B cell (primary cell): ENCODE data around the gene ST6GALNAC3. TPM values are rescaled to one million over a fixed set of nuclear protein-coding genes. Genes with fewer than 3 reads are reported as not detected.

Experiments
- ATAC-seq: fragments of 200-7000 bp; cut with Tn5 transposase; one replicate; pipeline ENCODE4 v1.10.0; 2021; ENCODE audit warnings: low read depth, mild to moderate bottlenecking, moderate number of reproducible peaks, moderate library complexity
- CTCF ChIA-PET: fragments of 350-600 bp; sonication (Branson Sonifier 250); formaldehyde crosslinking; loops from one replicate; lab custom pipeline; 2021; ENCODE audit warnings: antibody characterized with exemption, inconsistent platforms; lab: Charles Lee
- POLR2A ChIA-PET: fragments of 350-600 bp; sonication (Branson Sonifier 250); formaldehyde crosslinking; loops from one replicate; lab custom pipeline; 2021; ENCODE audit warnings: antibody characterized with exemption; lab: Charles Lee
- DNase-seq: peaks from one replicate; pipeline ENCODE4 v3.0.0; 2013
- H2AFZ ChIP-seq: 2 replicates; pipeline ENCODE4 v1.6.1; 2012; ENCODE audit warnings: mild to moderate bottlenecking, low read depth, low read length; ENCODE audit not compliant: insufficient read depth, poor library complexity, severe bottlenecking
- H3K27ac ChIP-seq, 2 donors: 1 replicate in 1 of 2; 2 replicates in 1 of 2; pipeline ENCODE4 v1.5.1; 2012 to 2013; ENCODE audit warnings: low read length in 2 of 2, mild to moderate bottlenecking in 2 of 2, moderate library complexity in 1 of 2
- H3K27me3 ChIP-seq, 4 experiments: fragments of 200-600 bp in 1 of 4; sonication (generic) in 1 of 4; replicated peaks in 1 of 4; 1 replicate in 2 of 4; 2 replicates in 2 of 4; pipeline versions ENCODE4 v1.6.1 to v1.7.0; 2013 to 2016; ENCODE audit warnings: low read length in 3 of 4, mild to moderate bottlenecking in 2 of 4, mixed read lengths in 1 of 4, moderate library complexity in 1 of 4; ENCODE audit not compliant: insufficient read depth in 4 of 4, control insufficient read depth in 3 of 4; ENCODE audit errors: control extremely low read depth in 1 of 4
- H3K36me3 ChIP-seq, 2 experiments: replicated peaks in 1 of 2; 1 replicate in 1 of 2; 2 replicates in 1 of 2; pipeline versions ENCODE4 v1.6.1 to v1.7.1; 2013; ENCODE audit warnings: low read length in 1 of 2; ENCODE audit not compliant: insufficient read depth in 2 of 2, control insufficient read depth in 1 of 2; ENCODE audit errors: control extremely low read depth in 1 of 2, extremely low read depth in 1 of 2
- H3K4me1 ChIP-seq, 2 donors: fragments of 200-600 bp in 1 of 2; sonication (generic) in 1 of 2; 1 replicate in 1 of 2; 2 replicates in 1 of 2; pipeline versions ENCODE4 v1.5.1 to v1.6.1; 2013 to 2017; ENCODE audit warnings: low read length in 2 of 2; ENCODE audit not compliant: control insufficient read depth in 2 of 2, insufficient read depth in 2 of 2
- H3K4me2 ChIP-seq: replicated peaks from 2 replicates; pipeline ENCODE3; 2012; ENCODE audit warnings: mild to moderate bottlenecking, low read depth, low read length; ENCODE audit not compliant: poor library complexity, severe bottlenecking
- H3K4me3 ChIP-seq, 5 experiments: fragments of 200-600 bp in 1 of 5; sonication (generic) in 1 of 5; 1 replicate in 3 of 5; 2 replicates in 2 of 5; pipeline versions ENCODE4 v1.5.1 to v1.7.0; 2011 to 2016; ENCODE audit warnings: low read length in 4 of 5, mild to moderate bottlenecking in 4 of 5, low read depth in 2 of 5, control low read depth in 1 of 5, moderate library complexity in 1 of 5; ENCODE audit not compliant: insufficient read depth in 1 of 5; ENCODE audit errors: control extremely low read depth in 1 of 5, extremely low read depth in 1 of 5
- H3K79me2 ChIP-seq: fragments of 200-600 bp; sonication (generic); one replicate; pipeline ENCODE4 v1.6.0; 2016; ENCODE audit warnings: low read length; ENCODE audit not compliant: control insufficient read depth, insufficient read depth
- H3K9ac ChIP-seq: fragments of 200-600 bp; sonication (generic); 2 replicates; pipeline ENCODE4 v1.6.1; 2017; ENCODE audit warnings: mild to moderate bottlenecking, low read length, moderate library complexity
- H3K9me3 ChIP-seq, 3 donors: one replicate each; pipeline versions ENCODE4 v1.6.1 to v1.7.1; 2013; ENCODE audit warnings: low read length in 2 of 3; ENCODE audit not compliant: control insufficient read depth in 2 of 3, insufficient read depth in 1 of 3; ENCODE audit errors: control extremely low read depth in 1 of 3
- H4K20me1 ChIP-seq: 2 replicates; pipeline ENCODE4 v1.6.0; 2012; ENCODE audit warnings: mild to moderate bottlenecking, low read length; ENCODE audit not compliant: insufficient read depth, control insufficient read depth, poor library complexity, severe bottlenecking
- H3K27ac Mint-ChIP-seq: one replicate; pipeline ENCODE4 v1.8.0; 2021; ENCODE audit warnings: mixed read lengths
- H3K27me3 Mint-ChIP-seq: one replicate; pipeline ENCODE4 v1.8.0; 2021; ENCODE audit warnings: mixed read lengths
- H3K4me1 Mint-ChIP-seq: one replicate; pipeline ENCODE4 v1.8.0; 2021; ENCODE audit warnings: mixed read lengths
- H3K4me3 Mint-ChIP-seq: one replicate; pipeline ENCODE4 v1.8.0; 2021; ENCODE audit warnings: mixed read lengths
- H3K9me3 Mint-ChIP-seq: one replicate; pipeline ENCODE4 v1.8.0; 2022; ENCODE audit warnings: mixed read lengths; ENCODE audit not compliant: insufficient read depth
- EZH2 ChIP-seq: IDR thresholded peaks from 2 replicates; pipeline ENCODE4 v1.6.1; 2012; ENCODE audit warnings: borderline replicate concordance, low read depth, mild to moderate bottlenecking, moderate library complexity, low read length; ENCODE audit not compliant: insufficient read depth, poor library complexity, severe bottlenecking
- WGBS: methylation state at CpG from one replicate; pipeline ENCODE4 v1.1.5; 2013; ENCODE audit warnings: missing lambda C conversion rate; ENCODE audit not compliant: insufficient coverage; 5-methylcytosine and 5-hydroxymethylcytosine counted together
- intact Hi-C: fragments of 100-400 bp; cut with micrococcal nuclease; formaldehyde crosslinking; loops from one replicate; pipeline ENCODE4 v1.10.0; 2022
- polyA plus RNA-seq: library from polyadenylated mRNA; depleted of rRNA; stranded (reverse); fragments of >200 nt; gene quantifications from 2 replicates; pipeline ENCODE4 v1.2.3, GENCODE V29; 2012
- total RNA-seq, 2 donors: library from RNA; stranded (reverse); fragments of 120-200 nt in 1 of 2; gene quantifications; 1 replicate in 1 of 2; 2 replicates in 1 of 2; pipeline versions ENCODE4 v1.2.3 to v1.2.4, GENCODE V29; 2013 to 2022
- TF ChIP-seq, protein P1 (sequence below): fragments of 200-600 bp; IDR thresholded peaks from one replicate; pipeline ENCODE4 v1.8.0; 2022; ENCODE audit warnings: antibody characterized with exemption, mild to moderate bottlenecking

ST6GALNAC3 gene
- total and polyA plus RNA-seq, 2 donors (not counting 1 experiment from before 2014, with no cell fraction given): 3.0 to 17.3 TPM

DNA sequence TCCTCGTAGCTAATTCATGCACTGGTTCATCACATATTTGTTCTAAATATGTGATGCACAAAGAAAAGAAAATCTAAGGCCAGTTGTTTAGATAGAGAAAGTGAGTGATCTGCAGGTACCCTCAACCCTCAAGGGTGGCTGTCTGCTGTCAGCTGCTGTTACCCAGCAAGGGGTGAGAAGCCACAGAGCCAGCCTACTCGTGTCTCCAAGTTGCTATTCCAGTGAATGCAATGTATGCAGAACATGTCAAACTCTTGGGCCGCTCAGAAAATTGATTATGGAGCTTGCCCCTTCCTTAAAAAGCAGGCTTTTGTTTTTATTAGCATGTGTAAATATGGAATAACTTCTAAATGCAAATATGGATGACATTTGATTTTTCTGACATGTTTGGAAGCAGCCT, 456.4 kb downstream of the ST6GALNAC3 start:
- H3K27me3 Mint-ChIP-seq: no peaks in the 10 kb centered on the region
- Histone ChIP-seq H2AFZ (no peak overlapping the region), H3K27me3 (no peaks in the 10 kb centered on the region), H3K4me3 (no peak overlapping the region), H3K79me2 (no peaks in the 10 kb centered on the region), H3K4me1 (no peaks in the 10 kb centered on the region), H3K36me3 (no peaks in the 10 kb centered on the region), H3K9me3 (no peaks in the 10 kb centered on the region), H3K27ac (no peak overlapping the region), H3K9ac (no peak overlapping the region), H4K20me1 (no peaks in the 10 kb centered on the region), H3K4me2 (no peak overlapping the region)
- POLR2A ChIA-PET: no interaction called here
- ATAC-seq: no peak
- intact Hi-C loops: no loop called here
- no peak for DNase-seq
- TF ChIP-seq, protein P1, sequence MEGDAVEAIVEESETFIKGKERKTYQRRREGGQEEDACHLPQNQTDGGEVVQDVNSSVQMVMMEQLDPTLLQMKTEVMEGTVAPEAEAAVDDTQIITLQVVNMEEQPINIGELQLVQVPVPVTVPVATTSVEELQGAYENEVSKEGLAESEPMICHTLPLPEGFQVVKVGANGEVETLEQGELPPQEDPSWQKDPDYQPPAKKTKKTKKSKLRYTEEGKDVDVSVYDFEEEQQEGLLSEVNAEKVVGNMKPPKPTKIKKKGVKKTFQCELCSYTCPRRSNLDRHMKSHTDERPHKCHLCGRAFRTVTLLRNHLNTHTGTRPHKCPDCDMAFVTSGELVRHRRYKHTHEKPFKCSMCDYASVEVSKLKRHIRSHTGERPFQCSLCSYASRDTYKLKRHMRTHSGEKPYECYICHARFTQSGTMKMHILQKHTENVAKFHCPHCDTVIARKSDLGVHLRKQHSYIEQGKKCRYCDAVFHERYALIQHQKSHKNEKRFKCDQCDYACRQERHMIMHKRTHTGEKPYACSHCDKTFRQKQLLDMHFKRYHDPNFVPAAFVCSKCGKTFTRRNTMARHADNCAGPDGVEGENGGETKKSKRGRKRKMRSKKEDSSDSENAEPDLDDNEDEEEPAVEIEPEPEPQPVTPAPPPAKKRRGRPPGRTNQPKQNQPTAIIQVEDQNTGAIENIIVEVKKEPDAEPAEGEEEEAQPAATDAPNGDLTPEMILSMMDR: no peak
- TF ChIP-seq EZH2: no peak
- H3K4me3 Mint-ChIP-seq: no peak overlapping the region
- CTCF ChIA-PET: no interaction called here
- 78% methylated on average over 1 of the region's 3 CpGs for WGBS
- H3K4me1 Mint-ChIP-seq: no peaks in the 10 kb centered on the region
- H3K9me3 Mint-ChIP-seq: no peaks in the 10 kb centered on the region
- no peak overlapping the region for H3K27ac Mint-ChIP-seq

DNA sequence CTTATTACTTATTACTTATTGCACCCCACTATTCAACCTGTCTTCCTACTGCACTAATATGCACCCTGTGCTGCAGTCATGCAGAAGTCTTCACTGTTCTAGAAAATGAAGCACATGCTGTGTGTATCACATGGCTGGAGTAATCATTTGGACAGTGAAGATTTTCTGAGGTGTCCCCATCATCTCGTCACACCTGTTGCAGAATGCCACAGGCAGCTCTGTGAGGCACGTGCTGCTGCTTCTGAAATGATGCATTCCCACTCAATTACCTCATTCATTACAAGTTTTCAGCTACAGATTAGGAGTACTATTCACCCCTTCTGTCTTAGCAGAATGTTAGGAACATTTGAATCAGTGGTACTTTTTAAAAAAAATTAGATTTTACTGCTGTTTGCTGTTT, 467.1 kb downstream of the ST6GALNAC3 start:
- Histone ChIP-seq H3K4me2 (no peak overlapping the region), H3K79me2 (no peaks in the 10 kb centered on the region), H3K27me3 (no peaks in the 10 kb centered on the region), H3K27ac (no peak overlapping the region), H4K20me1 (no peaks in the 10 kb centered on the region), H3K4me3 (no peak overlapping the region), H3K9ac (no peak overlapping the region), H3K36me3 (no peaks in the 10 kb centered on the region), H3K9me3 (no peaks in the 10 kb centered on the region), H2AFZ (no peak overlapping the region), H3K4me1 (no peaks in the 10 kb centered on the region)
- Mint-ChIP-seq H3K9me3 (no peaks in the 10 kb centered on the region), H3K27ac (no peak overlapping the region), H3K4me3 (no peak overlapping the region), H3K4me1 (no peaks in the 10 kb centered on the region), H3K27me3 (no peaks in the 10 kb centered on the region)
- ChIA-PET CTCF (no interaction called here), POLR2A (no interaction called here)
- intact Hi-C loops: no loop called here
- WGBS: no CpG with 5 or more reads among the region's 2 CpGs
- ATAC-seq (no peak), DNase-seq (no peak)
- TF ChIP-seq EZH2: no peak
- TF ChIP-seq, protein P1: no peak
